Bronchial epithelial cell (primary cell): ENCODE results near the gene MBP. TPM values are rescaled to one million over a fixed set of nuclear protein-coding genes. Genes with fewer than 3 reads are reported as not detected.

Experiments
- DNase-seq: peaks from one replicate; pipeline ENCODE4 v3.0.0-alpha.2; 2010; ENCODE audit warnings: low read depth
- FAIRE-seq: peaks from 2 replicates; lab custom pipeline; 2011; peaks lifted over from hg19 to GRCh38; lab: Jason Lieb, UNC
- H3K27me3 ChIP-seq: 2 replicates; pipeline ENCODE4 v1.5.1; 2011; ENCODE audit warnings: low read length; ENCODE audit not compliant: control insufficient read depth, insufficient read depth
- H3K36me3 ChIP-seq: 2 replicates; pipeline ENCODE4 v1.5.1; 2011; ENCODE audit warnings: low read length; ENCODE audit not compliant: control insufficient read depth, insufficient read depth
- H3K4me3 ChIP-seq: 2 replicates; pipeline ENCODE4 v1.5.1; 2011; ENCODE audit warnings: mild to moderate bottlenecking, low read depth, low read length, control low read depth
- CTCF ChIP-seq: IDR thresholded peaks from 2 replicates; pipeline ENCODE4 v1.5.1; 2011; ENCODE audit warnings: mild to moderate bottlenecking, moderate library complexity, low read length, control low read depth, inconsistent platforms; ENCODE audit not compliant: insufficient read depth, severe bottlenecking
- total RNA-seq: library from RNA; depleted of rRNA; stranded (reverse); fragments of >200 nt; gene quantifications from 2 replicates; pipeline ENCODE4 v1.2.1, GENCODE V29; 2014

MBP gene
- total RNA-seq, 1 donor from 2014 or later, result 26.6 TPM

GRCh38 chr18:77030201-77030600 lies 102.4 kb downstream of the MBP start:
- Histone ChIP-seq H3K27me3 (no peaks in the 10 kb centered on the region), H3K4me3 (no peak overlapping the region), H3K36me3 (peaks cover 1% of the 10 kb centered on the region)
- FAIRE-seq (peak; percentile 28), DNase-seq (no peak)
- TF ChIP-seq CTCF, result no peak

GRCh38 chr18:77025831-77026363 lies 106.7 kb downstream of the MBP start:
- H3K27me3 ChIP-seq, result no peaks in the 10 kb centered on the region
- no peak for TF ChIP-seq CTCF
- no peak for DNase-seq
- FAIRE-seq, result no peak
- H3K4me3 ChIP-seq, result no peak overlapping the region
- peaks cover 1% of the 10 kb centered on the region for H3K36me3 ChIP-seq

- H3K4me3 ChIP-seq, result no peak overlapping the region
- H3K36me3 ChIP-seq, result peaks cover 1% of the 10 kb centered on the region
- no peak for DNase-seq
- TF ChIP-seq CTCF, result no peak
- no peaks in the 10 kb centered on the region for H3K27me3 ChIP-seq
- FAIRE-seq, result peak; percentile 23
These were observed 107.5 kb downstream of the MBP start for GRCh38 chr18:77025123-77025522.

- no peak for DNase-seq
- Histone ChIP-seq H3K4me3 (no peak overlapping the region), H3K36me3 (peaks cover 1% of the 10 kb centered on the region), H3K27me3 (no peaks in the 10 kb centered on the region)
- no peak for TF ChIP-seq CTCF
- no peak for FAIRE-seq
These were observed 108.1 kb downstream of the MBP start for GRCh38 chr18:77024476-77024875.

GRCh38 chr18:77023102-77023782 lies 109.3 kb downstream of the MBP start:
- TF ChIP-seq CTCF, result no peak
- Histone ChIP-seq H3K4me3 (no peak overlapping the region), H3K27me3 (no peaks in the 10 kb centered on the region), H3K36me3 (peaks cover 3% of the 10 kb centered on the region)
- no peak for DNase-seq
- no peak for FAIRE-seq
